GM18907 (cell line): ENCODE results near the gene RBP7.
A peak's percentile ranks its signal among the peaks of the same experiment; 100 is the strongest.
"Not testable (repeated sequence)": the region's sequence is repeated elsewhere in the genome, so short reads cannot be mapped to it uniquely, and the experiment has no call there.

Source experiments
- ATAC-seq: cut with Tn5 transposase; IDR thresholded peaks from one replicate; pipeline ENCODE4 v1.9.1; 2021; ENCODE audit warnings: mild to moderate bottlenecking, moderate library complexity; ENCODE audit not compliant: unreplicated experiment

RBP7 gene

GRCh38 chr1:9996624-9997582 lies at the start of gene RBP7:
RBP7 (plus strand) TSS chr1:9997228; CDS start chr1:9997259, 31 bp downstream.
- ATAC-seq = no peak

GRCh38 chr1:9957726-9958125 lies 39.3 kb upstream of the RBP7 start:
- no peak for ATAC-seq

DNA sequence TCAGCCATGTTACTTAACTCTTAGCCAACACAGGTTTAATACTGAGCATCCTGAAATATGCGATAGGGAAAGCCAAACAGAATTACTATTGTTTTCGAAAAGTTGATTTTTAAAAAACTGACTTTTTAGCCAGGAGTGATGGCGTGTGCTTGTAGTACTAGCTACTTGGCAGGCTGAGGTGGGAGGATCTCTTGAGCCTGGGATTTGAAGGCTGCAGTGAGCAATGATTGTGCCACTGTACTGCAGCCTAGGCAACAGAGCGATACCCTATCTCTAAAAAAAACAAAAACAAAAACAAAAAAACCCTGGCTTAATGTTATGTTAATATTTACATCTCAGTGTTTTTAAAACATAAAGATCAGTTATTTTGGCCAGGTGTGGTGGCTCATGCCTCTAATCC lies 37.0 kb upstream of the RBP7 start:
- no peak for ATAC-seq

DNA sequence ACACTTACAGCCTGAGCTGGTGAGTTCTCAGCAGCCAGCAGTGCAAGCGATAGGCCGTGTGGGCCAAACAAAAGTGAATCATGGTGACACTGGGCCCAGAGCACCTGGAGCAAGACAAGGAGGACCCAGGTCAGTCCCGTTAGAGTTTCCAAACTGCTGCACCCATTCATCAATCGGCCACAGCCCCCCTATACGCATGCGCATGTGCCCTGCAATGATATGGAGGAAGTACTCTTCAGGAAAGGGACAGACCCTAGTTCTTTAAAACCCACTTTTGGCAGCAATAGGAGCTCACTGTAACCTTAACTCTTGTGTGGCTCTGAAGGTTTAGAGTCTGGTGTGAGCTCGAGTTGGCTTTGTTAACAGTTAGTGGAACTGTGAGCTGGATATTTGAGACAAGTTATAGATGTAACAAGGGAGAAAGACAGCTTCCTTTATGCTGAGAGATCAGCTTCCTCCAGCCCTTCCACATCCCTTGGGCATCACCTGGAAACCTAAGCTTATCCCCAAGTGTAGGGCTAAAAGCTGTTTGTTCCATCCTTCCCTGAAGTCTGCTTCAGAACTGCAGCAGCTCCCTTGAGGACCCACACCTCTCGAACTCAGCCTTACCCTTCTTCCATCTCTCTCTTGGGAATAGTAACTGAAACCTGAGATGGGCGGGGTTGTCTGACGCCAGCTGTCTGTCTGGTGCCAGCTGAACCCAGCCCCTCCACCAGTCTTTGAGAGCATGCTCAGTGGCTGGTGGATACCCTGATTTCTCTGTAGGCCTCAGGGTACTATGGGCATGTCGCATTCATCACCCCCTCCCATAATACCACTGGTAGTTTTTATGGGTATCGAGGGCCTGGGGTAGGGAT lies 36.1 kb upstream of the RBP7 start:
- peak; percentile 60 for ATAC-seq

- no peak for ATAC-seq
Observed at GRCh38 chr1:9984253-9984652, 12.8 kb upstream of the RBP7 start.

GRCh38 chr1:9985001-9985400 lies 12.0 kb upstream of the RBP7 start:
- no peak for ATAC-seq

DNA sequence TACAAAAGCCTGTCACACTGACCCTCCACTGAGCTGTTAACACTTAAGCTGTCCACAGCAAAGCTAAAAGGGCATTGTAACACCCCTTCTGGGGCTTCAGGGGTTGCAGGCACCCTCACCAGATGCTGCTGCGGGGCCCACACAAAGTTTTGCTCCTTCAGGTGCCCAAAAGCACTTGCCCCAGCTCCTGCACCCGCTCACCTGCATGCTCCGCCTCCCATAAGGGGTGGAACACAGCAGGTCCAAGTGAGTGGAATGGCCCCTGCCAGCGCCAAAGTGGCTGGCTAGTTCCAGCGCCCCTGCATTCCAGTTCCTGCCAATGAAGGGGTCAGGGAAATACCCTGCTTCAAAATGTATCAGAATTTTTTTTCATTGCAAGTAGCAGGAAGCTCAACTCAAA lies 7.3 kb upstream of the RBP7 start:
- ATAC-seq = no peak

GRCh38 chr1:9990944-9991343 lies 6.1 kb upstream of the RBP7 start:
- ATAC-seq = no peak

DNA sequence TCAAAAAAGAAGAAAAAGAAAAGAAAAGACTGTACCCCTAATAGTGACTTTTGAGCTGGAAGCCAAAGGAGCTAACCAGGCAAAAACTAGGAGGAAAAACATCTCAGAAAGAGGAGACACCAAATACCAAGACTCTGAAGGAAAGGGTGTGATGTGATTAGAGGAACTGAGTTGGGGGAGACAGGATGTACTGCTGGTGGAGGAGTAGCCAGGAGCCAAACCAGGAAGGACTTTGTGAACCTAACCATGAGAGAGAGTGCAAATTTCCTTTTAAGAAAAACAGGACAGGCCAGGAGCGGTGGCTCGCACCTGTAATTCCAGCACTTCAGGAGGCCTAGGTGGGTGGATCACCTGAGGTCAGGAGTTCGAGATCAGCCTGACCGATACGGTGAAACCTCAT lies 4.1 kb upstream of the RBP7 start:
- no peak for ATAC-seq

- ATAC-seq = no peak
Observed at GRCh38 chr1:9993561-9994075, 3.4 kb upstream of the RBP7 start.

DNA sequence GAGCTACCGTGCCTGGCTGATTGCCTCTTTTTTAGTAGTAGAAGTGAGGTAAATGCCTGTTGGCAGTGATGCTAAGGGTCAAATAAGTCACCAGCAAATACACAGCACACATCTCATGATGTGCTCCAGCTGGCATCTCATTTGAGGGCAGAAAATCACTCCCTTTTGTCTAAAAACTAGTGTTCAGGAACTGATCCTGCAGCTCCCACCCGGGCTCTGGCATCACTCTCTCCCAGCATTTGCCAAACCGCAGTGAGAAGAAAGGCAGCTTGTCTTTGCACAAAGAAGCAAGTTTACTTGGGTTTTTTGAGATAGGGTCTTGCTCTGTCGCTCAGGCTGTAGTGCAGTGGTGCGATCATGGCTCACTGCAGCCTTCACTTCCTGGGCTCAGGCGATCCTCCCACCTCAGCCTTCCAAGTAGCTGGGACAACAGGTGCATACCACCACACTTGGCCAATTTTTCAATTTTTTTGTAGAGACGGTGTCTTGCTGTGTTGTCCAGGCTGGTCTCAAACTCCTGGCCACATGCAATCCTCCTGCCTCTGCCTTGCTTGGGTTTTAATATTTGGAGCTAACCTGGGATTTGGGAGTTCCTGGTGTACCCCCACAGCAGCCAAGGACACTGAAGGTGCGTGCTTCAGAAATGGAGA lies 4.1 kb downstream of the RBP7 start:
- ATAC-seq = no peak

DNA sequence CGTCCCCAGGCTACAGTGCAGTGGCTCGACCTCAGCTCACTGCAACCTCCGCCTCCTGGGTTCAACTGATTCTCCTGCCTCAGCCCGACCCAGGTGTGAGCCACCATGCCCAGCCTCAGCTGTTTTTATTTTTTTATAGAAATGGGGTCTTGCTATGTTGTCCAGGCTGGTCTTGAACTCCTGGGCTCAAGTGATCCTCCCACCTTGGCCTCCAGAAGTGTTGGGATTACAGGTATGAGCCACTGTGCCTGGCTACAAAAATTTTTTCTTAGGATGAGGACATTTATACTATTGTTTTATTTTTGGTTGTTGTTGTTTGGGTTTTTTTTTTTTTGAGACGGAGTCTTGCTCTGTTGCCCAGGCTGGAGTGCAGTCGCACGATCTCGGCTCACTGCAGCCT lies 8.2 kb downstream of the RBP7 start:
- not testable (repeated sequence) for ATAC-seq

- ATAC-seq = no peak
Observed at GRCh38 chr1:10007169-10007568, 10.1 kb downstream of the RBP7 start.

GRCh38 chr1:10014016-10014415 lies 17.0 kb downstream of the RBP7 start:
- no peak for ATAC-seq

GRCh38 chr1:10019561-10019960 lies 22.5 kb downstream of the RBP7 start:
- no peak for ATAC-seq

DNA sequence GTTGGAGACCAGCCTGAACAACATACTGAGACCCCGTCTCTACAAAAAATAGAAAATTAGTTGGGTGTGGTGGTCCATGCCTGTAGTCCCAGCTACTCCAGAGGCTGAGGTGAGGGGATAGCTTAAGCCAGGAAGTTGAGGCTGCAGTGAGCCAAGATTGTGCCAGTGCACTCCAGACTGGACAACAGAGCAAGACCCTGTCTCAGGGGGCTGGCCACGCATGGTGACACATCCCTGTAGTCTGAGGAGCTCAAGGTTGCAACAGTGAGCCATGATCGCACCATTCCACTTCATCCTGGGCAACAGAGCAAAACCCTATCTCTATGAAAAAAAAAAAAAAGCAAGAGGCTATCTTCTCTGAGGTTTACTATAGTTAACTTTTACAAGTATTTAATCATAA lies 23.1 kb downstream of the RBP7 start:
- no peak for ATAC-seq

DNA sequence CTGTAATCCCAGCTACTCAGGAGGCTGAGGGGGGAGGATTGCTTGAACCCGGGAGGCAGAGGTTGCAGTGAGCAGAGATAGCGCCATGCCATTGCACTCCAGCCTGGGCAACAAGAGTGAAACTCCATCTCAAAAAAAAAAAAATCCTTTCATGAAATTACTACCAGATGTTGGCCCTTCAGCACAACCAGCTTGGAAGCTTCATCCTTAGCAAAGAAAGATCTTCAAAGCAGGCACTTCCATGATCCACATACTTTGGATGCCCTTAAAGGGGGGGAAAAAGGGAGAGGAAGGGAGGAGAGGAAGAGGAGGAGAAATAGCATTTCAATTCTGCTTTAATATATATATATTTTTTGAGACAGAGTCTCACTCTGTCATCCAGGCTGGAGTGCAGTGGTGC lies 23.6 kb downstream of the RBP7 start:
- not testable (repeated sequence) for ATAC-seq

DNA sequence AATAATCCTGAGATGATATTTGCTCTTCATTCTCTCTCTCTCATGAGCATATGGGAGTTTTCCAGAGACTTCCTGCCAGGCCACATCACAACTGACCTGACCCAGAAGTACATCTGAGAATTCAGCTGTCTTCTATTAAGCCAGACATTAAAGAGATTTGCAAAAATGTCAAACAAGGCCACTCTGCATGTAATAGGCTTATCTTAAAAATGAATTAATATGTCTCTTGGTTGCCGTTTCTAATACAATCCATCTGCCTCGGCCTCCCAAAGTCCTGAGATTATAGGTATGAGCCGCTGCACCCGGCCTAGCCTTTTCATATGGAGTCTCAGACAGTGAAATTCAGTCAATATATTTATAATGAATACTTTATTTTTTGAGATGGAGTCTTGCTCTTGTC lies 25.0 kb downstream of the RBP7 start:
- ATAC-seq = not testable (repeated sequence)

GRCh38 chr1:10022656-10023055 lies 25.6 kb downstream of the RBP7 start:
- ATAC-seq = no peak

- ATAC-seq = no peak
Observed at GRCh38 chr1:10025354-10025753, 28.3 kb downstream of the RBP7 start.

DNA sequence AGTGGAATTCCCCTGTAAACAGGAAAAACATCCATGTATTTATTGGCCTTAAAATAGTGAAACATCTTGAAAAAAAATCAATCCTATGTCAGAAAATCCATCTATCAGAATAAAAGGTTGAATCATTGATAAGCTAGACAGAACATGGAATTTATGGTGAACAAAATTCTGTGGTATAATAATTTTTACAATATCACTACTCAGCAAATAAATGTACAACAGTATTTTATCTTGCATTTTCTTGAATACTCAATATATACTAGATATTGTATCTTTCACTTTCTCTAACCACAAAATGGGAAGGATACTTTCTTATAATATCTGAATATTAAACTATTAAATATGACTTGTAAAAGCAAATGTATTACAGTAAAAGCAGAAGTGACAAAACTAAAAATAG lies 30.0 kb downstream of the RBP7 start:
- ATAC-seq = no peak
